ENCODE measurements around the gene FAM209B. TPM values are rescaled to one million over a fixed set of nuclear protein-coding genes. Genes with fewer than 3 reads are reported as not detected.

FAM209B gene
- total and polyA plus RNA-seq, 10 of the 15 experiments (the other 5 are each of a cell fraction or from before 2014, with no cell fraction given): 0.22 to 0.77 (median 0.41) TPM; not detected in 2

GRCh38 chr20:56517211-56517610 is 15.8 kb upstream of the FAM209B start:
- WGBS (ENCODE audit: insufficient coverage, insufficient replicate concordance, low lambda C conversion rate, missing lambda C conversion rate): 98% methylated on average over 7 of the region's 7 CpGs
- H4K20me1 ChIP-seq (ENCODE audit: control insufficient read depth, insufficient read depth): no peaks in the 10 kb centered on the region
- in situ Hi-C loops (cut with MboI): no loop called here
- H3K27me3 ChIP-seq (replicated peaks in 1 of 2; ENCODE audit: control insufficient read depth in 2 of 2, insufficient read depth in 2 of 2, low read length in 1 of 2): no peaks in the 10 kb centered on the region
- CTCF ChIA-PET: no interaction called here
- no peaks in the 10 kb centered on the region for H3K4me1 ChIP-seq (ENCODE audit: control insufficient read depth, insufficient read depth, low read length)
- intact Hi-C loops (cut with micrococcal nuclease; ENCODE audit: unreplicated experiment): no loop called here
- H3K4me3 ChIP-seq: no peak overlapping the region
- H2AFZ ChIP-seq (ENCODE audit: control insufficient read depth, low read depth, low read length): no peak overlapping the region
- H3K9ac ChIP-seq (ENCODE audit: control insufficient read depth, insufficient read depth, low read length): no peak overlapping the region
- H3K79me2 ChIP-seq (ENCODE audit: control insufficient read depth, insufficient read depth, low read length): no peaks in the 10 kb centered on the region
- DNase-seq (ENCODE audit: low read depth, low spot score) (no peak), ATAC-seq (no peak), FAIRE-seq (no peak)
- RAD21 ChIA-PET (ENCODE audit: unreplicated experiment): no interaction called here
- BruUV-seq (replicated peaks): no TSS peak
- H3K36me3 ChIP-seq (ENCODE audit: control insufficient read depth in 2 of 2, insufficient read depth in 2 of 2, low read length in 1 of 2): peaks cover 16 to 39% of the 10 kb centered on the region in 2 experiments
- no peak overlapping the region for H3K27ac ChIP-seq (ENCODE audit: control insufficient read depth, insufficient read depth)
- POLR2A ChIA-PET: no interaction called here
- H3K9me3 ChIP-seq (replicated peaks; ENCODE audit: control insufficient read depth, insufficient read depth, low read length): peaks cover 7% of the 10 kb centered on the region; the same call in 2 of the 3 replicates
- SMC1A ChIA-PET (ENCODE audit: uncharacterized antibody, unreplicated experiment): interaction anchor here (1.1 kb wide), 1 partner anchor 33 kb away, joined by 4 read pairs; no protein-coding TSS in a partner anchor
- H3K4me2 ChIP-seq (ENCODE audit: control insufficient read depth, insufficient read depth): no peak overlapping the region
- no peak for TF ChIP-seq ZBTB4 (CRISPR knock-in tag; IDR thresholded peaks at IDR 0.05)
- no peak for TF ChIP-seq CREM (IDR thresholded peaks at IDR 0.05; ENCODE audit: low read depth)
- no peak for TF ChIP-seq CHD4 (IDR thresholded peaks at IDR 0.05)
- no peak for TF ChIP-seq PAX5 (IDR thresholded peaks at IDR 0.05; ENCODE audit: borderline replicate concordance, low read depth, low read length)
- TF ChIP-seq ZNF592 (IDR thresholded peaks at IDR 0.05): no peak
- TF ChIP-seq NR2C2 (IDR thresholded peaks at IDR 0.05; ENCODE audit: borderline replicate concordance, control insufficient read depth, insufficient read length, low read depth): no peak
- no peak for TF ChIP-seq SREBF2 (IDR thresholded peaks at IDR 0.05; ENCODE audit: low read length)
- no peak for TF ChIP-seq RUNX3 (IDR thresholded peaks at IDR 0.05; ENCODE audit: low read length)
- TF ChIP-seq SIN3A (IDR thresholded peaks at IDR 0.05; ENCODE audit: low read depth, low read length): no peak
- TF ChIP-seq REST (IDR thresholded peaks at IDR 0.05; ENCODE audit: low read depth, low read length): no peak
- no peak for TF ChIP-seq KDM1A (IDR thresholded peaks at IDR 0.05; ENCODE audit: borderline replicate concordance)
- TF ChIP-seq MYC (IDR thresholded peaks at IDR 0.05; ENCODE audit: insufficient read depth, insufficient read length, insufficient replicate concordance, low read length, severe bottlenecking): no peak
- no peak for TF ChIP-seq STAT3 (IDR thresholded peaks at IDR 0.05; ENCODE audit: low read depth, low read length)
- TF ChIP-seq GABPA (IDR thresholded peaks at IDR 0.05; ENCODE audit: low read depth): no peak
